Neural cell (in vitro differentiated cells): ENCODE measurements around the gene IQGAP2. TPM values are rescaled to one million over a fixed set of nuclear protein-coding genes. Genes with fewer than 3 reads are reported as not detected.

Experiments
- H2AFZ ChIP-seq: fragments of 200-600, 300-800 bp; sonication (generic), shearing (Covaris generic); 2 replicates; pipeline ENCODE4 v1.6.0; 2014; ENCODE audit warnings: low read depth, mild to moderate bottlenecking, antibody characterized with exemption, low read length, moderate library complexity
- H3F3A ChIP-seq: fragments of 200-600 bp; shearing (Covaris generic); 2 replicates; pipeline ENCODE4 v1.6.1; 2016; ENCODE audit warnings: mild to moderate bottlenecking, moderate library complexity, mixed read lengths, antibody characterized with exemption, low read length; ENCODE audit not compliant: insufficient read depth, poor library complexity, severe bottlenecking
- H3K27ac ChIP-seq: fragments of 200-600, 300-800 bp; sonication (generic), shearing (Covaris generic); 2 replicates; pipeline ENCODE4 v1.5.1; 2014; ENCODE audit warnings: mild to moderate bottlenecking, low read length, moderate library complexity
- H3K27me3 ChIP-seq: fragments of 300-800, 200-600 bp; sonication (generic), shearing (Covaris generic); 2 replicates; pipeline ENCODE4 v1.6.0; 2014; ENCODE audit warnings: mild to moderate bottlenecking, low read depth, low read length, moderate library complexity; ENCODE audit not compliant: insufficient read depth
- H3K36me3 ChIP-seq: fragments of 300-800, 200-600 bp; sonication (generic), shearing (Covaris generic); 2 replicates; pipeline ENCODE4 v1.5.1; 2014; ENCODE audit warnings: mild to moderate bottlenecking, antibody characterized with exemption, low read length, moderate library complexity; ENCODE audit not compliant: insufficient read depth
- H3K4me2 ChIP-seq: fragments of 300-800, 200-600 bp; sonication (generic), shearing (Covaris generic); 2 replicates; pipeline ENCODE4 v1.6.0; 2014; ENCODE audit warnings: mild to moderate bottlenecking, low read length
- H3K4me3 ChIP-seq: fragments of 300-800, 200-600 bp; sonication (generic), shearing (Covaris generic); 2 replicates; pipeline ENCODE4 v1.5.1; 2014; ENCODE audit warnings: mild to moderate bottlenecking, low read length, moderate library complexity
- H3K79me2 ChIP-seq: fragments of 200-600 bp; shearing (Covaris generic); replicated peaks from 2 replicates; pipeline ENCODE4 v1.6.0; 2014; ENCODE audit warnings: mild to moderate bottlenecking, low read length, moderate library complexity; ENCODE audit not compliant: insufficient read depth
- H3K9ac ChIP-seq: fragments of 300-800, 200-600 bp; sonication (generic), shearing (Covaris generic); 2 replicates; pipeline ENCODE4 v1.6.1; 2016; ENCODE audit warnings: mild to moderate bottlenecking, low read length, mixed read lengths
- H3K9me2 ChIP-seq: fragments of 200-600 bp; shearing (Covaris generic); 2 replicates; pipeline ENCODE4 v1.6.1; 2016; ENCODE audit warnings: mild to moderate bottlenecking, low read length, mixed read lengths; ENCODE audit not compliant: insufficient read depth
- H3K9me3 ChIP-seq: fragments of 200-600, 300-800 bp; sonication (generic), shearing (Covaris generic); 2 replicates; pipeline ENCODE4 v1.6.1; 2016; ENCODE audit warnings: mild to moderate bottlenecking, mixed run types, low read length, moderate library complexity, mixed read lengths
- H4K20me1 ChIP-seq: fragments of 200-600 bp; shearing (Covaris generic); 2 replicates; pipeline ENCODE4 v1.6.1; 2016; ENCODE audit warnings: mild to moderate bottlenecking, mixed run types; ENCODE audit not compliant: insufficient read depth
- EP300 ChIP-seq: fragments of 450-650 bp; conservative IDR thresholded peaks from 2 replicates; pipeline ENCODE4 v1.6.1; 2014; ENCODE audit warnings: antibody characterized with exemption, mild to moderate bottlenecking, moderate library complexity; ENCODE audit not compliant: poor library complexity, severe bottlenecking
- EZH2 ChIP-seq: fragments of 200-600, 300-800 bp; shearing (Covaris generic), sonication (generic); IDR thresholded peaks from 2 replicates; pipeline ENCODE4 v1.6.1; 2014; ENCODE audit warnings: antibody characterized with exemption, low read length, borderline replicate concordance, mild to moderate bottlenecking; ENCODE audit not compliant: insufficient read depth, poor library complexity, severe bottlenecking
- MXI1 ChIP-seq: fragments of 450-650 bp; conservative IDR thresholded peaks from 2 replicates; pipeline ENCODE4 v1.6.1; 2014; ENCODE audit warnings: antibody characterized with exemption, mild to moderate bottlenecking; ENCODE audit not compliant: poor library complexity, severe bottlenecking
- POLR2AphosphoS5 ChIP-seq: IDR thresholded peaks from 2 replicates; pipeline ENCODE4 v1.6.1; 2012
- RAD21 ChIP-seq: fragments of 450-650 bp; conservative IDR thresholded peaks from 2 replicates; pipeline ENCODE4 v1.6.1; 2014; ENCODE audit warnings: antibody characterized with exemption, mild to moderate bottlenecking, moderate library complexity
- SMC3 ChIP-seq: fragments of 450-650 bp; conservative IDR thresholded peaks from 2 replicates; pipeline ENCODE4 v1.6.1; 2014; ENCODE audit warnings: antibody characterized with exemption, mild to moderate bottlenecking, moderate library complexity; ENCODE audit not compliant: poor library complexity
- TAF1 ChIP-seq: IDR thresholded peaks from 2 replicates; pipeline ENCODE4 v1.6.1; 2012; ENCODE audit warnings: low read depth
- polyA plus RNA-seq: library from polyadenylated mRNA; depleted of rRNA; stranded (reverse); fragments of >200 nt; gene quantifications from 2 replicates; pipeline ENCODE4 v1.2.3, GENCODE V29; 2014
- TF ChIP-seq, protein P1 (sequence below): IDR thresholded peaks from 2 replicates; pipeline ENCODE4 v1.6.1; 2012; ENCODE audit warnings: borderline replicate concordance
- TF ChIP-seq, protein P2 (sequence below): fragments of 450-650 bp; IDR thresholded peaks from 2 replicates; pipeline ENCODE4 v1.5.1; 2014; ENCODE audit warnings: antibody characterized with exemption, mild to moderate bottlenecking, moderate library complexity; ENCODE audit not compliant: poor library complexity, severe bottlenecking

The IQGAP2 gene
- polyA plus RNA-seq, 1 donor from 2014 or later, result 5.2 TPM

DNA sequence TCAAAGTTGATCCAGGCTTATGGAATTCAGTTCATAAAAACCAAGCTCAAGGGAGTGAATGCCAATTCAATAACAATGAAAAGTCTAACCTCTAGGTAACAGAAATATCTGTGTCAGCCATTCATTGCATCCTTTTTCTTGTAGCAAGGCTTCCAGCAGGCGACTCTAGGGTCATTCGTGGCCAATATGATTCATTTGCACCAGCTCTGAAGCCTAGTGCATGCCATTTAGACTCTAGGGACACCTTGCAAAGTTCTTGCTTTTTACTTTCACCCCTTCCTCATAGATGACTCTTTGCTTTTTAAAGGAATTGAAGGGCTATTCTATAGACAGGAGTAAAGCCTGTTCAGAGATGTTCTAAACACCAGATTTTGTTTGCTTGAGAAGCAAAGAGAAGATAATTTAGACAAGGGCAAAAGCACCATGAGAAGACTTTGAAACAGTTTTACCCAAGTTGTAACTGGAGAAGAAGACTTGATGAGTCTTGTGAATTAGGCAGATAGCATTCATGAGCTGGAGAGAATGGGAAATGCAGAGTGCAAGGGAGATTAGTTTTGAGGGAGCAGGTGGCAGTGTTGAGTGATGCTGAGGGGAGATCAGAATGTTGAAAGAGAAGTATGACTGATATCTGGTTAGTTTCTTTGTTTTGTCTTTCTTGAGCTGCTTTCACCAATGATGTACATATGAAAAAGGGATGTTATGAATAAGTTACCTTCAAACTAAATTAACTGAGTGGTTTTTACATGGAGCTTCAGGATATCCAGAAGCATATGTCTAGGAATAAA, 125.7 kb downstream of the IQGAP2 start:
- Histone ChIP-seq H3K9ac (no peak overlapping the region), H3K79me2 (no peaks in the 10 kb centered on the region), H2AFZ (no peak overlapping the region), H3K9me2 (no peaks in the 10 kb centered on the region), H4K20me1 (no peaks in the 10 kb centered on the region), H3K4me2 (no peak overlapping the region), H3K27ac (no peak overlapping the region), H3K36me3 (no peaks in the 10 kb centered on the region), H3F3A (no peaks in the 10 kb centered on the region), H3K4me3 (no peak overlapping the region), H3K27me3 (no peaks in the 10 kb centered on the region), H3K9me3 (no peaks in the 10 kb centered on the region)
- TF ChIP-seq SMC3 (no peak), POLR2AphosphoS5 (no peak), TAF1 (no peak), EZH2 (no peak), MXI1 (no peak), EP300 (no peak), RAD21 (no peak)
- TF ChIP-seq, protein P1, sequence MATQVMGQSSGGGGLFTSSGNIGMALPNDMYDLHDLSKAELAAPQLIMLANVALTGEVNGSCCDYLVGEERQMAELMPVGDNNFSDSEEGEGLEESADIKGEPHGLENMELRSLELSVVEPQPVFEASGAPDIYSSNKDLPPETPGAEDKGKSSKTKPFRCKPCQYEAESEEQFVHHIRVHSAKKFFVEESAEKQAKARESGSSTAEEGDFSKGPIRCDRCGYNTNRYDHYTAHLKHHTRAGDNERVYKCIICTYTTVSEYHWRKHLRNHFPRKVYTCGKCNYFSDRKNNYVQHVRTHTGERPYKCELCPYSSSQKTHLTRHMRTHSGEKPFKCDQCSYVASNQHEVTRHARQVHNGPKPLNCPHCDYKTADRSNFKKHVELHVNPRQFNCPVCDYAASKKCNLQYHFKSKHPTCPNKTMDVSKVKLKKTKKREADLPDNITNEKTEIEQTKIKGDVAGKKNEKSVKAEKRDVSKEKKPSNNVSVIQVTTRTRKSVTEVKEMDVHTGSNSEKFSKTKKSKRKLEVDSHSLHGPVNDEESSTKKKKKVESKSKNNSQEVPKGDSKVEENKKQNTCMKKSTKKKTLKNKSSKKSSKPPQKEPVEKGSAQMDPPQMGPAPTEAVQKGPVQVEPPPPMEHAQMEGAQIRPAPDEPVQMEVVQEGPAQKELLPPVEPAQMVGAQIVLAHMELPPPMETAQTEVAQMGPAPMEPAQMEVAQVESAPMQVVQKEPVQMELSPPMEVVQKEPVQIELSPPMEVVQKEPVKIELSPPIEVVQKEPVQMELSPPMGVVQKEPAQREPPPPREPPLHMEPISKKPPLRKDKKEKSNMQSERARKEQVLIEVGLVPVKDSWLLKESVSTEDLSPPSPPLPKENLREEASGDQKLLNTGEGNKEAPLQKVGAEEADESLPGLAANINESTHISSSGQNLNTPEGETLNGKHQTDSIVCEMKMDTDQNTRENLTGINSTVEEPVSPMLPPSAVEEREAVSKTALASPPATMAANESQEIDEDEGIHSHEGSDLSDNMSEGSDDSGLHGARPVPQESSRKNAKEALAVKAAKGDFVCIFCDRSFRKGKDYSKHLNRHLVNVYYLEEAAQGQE, result no peak
- TF ChIP-seq, protein P2, sequence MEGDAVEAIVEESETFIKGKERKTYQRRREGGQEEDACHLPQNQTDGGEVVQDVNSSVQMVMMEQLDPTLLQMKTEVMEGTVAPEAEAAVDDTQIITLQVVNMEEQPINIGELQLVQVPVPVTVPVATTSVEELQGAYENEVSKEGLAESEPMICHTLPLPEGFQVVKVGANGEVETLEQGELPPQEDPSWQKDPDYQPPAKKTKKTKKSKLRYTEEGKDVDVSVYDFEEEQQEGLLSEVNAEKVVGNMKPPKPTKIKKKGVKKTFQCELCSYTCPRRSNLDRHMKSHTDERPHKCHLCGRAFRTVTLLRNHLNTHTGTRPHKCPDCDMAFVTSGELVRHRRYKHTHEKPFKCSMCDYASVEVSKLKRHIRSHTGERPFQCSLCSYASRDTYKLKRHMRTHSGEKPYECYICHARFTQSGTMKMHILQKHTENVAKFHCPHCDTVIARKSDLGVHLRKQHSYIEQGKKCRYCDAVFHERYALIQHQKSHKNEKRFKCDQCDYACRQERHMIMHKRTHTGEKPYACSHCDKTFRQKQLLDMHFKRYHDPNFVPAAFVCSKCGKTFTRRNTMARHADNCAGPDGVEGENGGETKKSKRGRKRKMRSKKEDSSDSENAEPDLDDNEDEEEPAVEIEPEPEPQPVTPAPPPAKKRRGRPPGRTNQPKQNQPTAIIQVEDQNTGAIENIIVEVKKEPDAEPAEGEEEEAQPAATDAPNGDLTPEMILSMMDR, result no peak

DNA sequence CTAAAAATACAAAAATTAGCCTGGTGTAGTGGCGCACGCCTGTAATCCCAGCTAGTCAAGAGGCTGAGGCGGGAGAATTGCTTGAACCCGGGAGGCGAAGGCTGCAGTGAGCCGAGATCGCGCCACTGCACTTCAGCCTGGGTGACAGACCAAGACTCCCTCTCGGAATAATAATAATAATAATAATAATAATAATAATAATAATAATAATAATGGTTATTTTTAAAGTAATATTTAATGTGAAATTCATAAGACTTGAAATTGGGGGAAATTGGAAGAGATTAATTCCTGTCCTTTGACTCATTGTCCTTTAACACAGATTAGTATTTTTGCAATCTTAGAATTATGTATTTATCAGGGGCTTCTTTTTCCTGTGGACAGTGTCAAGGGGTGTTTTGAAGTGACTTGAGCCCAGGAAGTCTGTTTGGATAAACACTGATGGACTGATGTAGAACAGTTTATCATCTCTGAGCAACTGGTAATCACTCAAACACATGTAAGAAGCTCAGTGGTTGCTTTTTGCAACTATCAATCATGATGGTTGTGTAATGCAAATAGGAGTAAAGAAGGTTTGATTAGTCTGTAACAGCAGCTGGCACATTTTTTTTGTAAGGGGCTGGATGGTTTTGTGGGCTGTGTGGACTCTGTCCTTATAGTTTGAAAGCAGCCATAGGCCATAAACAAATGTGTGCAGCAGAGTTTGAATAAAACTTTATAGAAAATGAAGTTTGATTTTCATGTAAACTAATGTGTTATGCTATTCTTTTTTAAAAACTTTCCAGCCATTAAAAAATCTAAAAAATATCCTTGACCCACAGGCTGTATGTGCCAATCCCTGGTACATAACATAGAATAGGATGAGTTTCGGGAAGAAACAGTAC, 126.6 kb downstream of the IQGAP2 start:
- Histone ChIP-seq H3K9me3 (no peaks in the 10 kb centered on the region), H4K20me1 (no peaks in the 10 kb centered on the region), H3F3A (no peaks in the 10 kb centered on the region), H3K36me3 (no peaks in the 10 kb centered on the region), H3K27me3 (no peaks in the 10 kb centered on the region), H3K79me2 (no peaks in the 10 kb centered on the region), H3K4me2 (no peak overlapping the region), H2AFZ (no peak overlapping the region), H3K27ac (no peak overlapping the region), H3K9ac (no peak overlapping the region), H3K4me3 (no peak overlapping the region), H3K9me2 (no peaks in the 10 kb centered on the region)
- TF ChIP-seq, protein P2, result no peak
- TF ChIP-seq EZH2 (no peak), SMC3 (no peak), TAF1 (no peak), EP300 (no peak), RAD21 (no peak), POLR2AphosphoS5 (no peak), MXI1 (no peak)
- TF ChIP-seq, protein P1, result no peak
